MCF 10A (cell line): ENCODE results near the gene PABPC1L. TPM values are rescaled to one million over a fixed set of nuclear protein-coding genes. Genes with fewer than 3 reads are reported as not detected.

Experiments
- BruUV-seq: library from RNA; stranded (reverse); fragments of 400-500 nt; replicated peaks from 2 replicates; lab custom pipeline; 2021; lab: Mats Ljungman, UMichigan
- CTCF ChIA-PET: fragments of 300-600 bp; sonication (Branson Sonifier 250); formaldehyde crosslinking; extraction: SDS; loops from one replicate; lab custom pipeline; 2021; ENCODE audit warnings: antibody characterized with exemption, inconsistent platforms; lab: Yijun Ruan, JAX
- POLR2A ChIA-PET: fragments of 300-600, 350-650 bp; sonication (Branson Sonifier 250); formaldehyde crosslinking; extraction: SDS; loops from one replicate; lab custom pipeline; 2020; ENCODE audit warnings: antibody characterized with exemption, inconsistent platforms; lab: Yijun Ruan, JAX
- DNase-seq: peaks from one replicate; pipeline ENCODE4 v3.0.0-alpha.2; 2018; ENCODE audit not compliant: unreplicated experiment
- H3K27ac Mint-ChIP-seq: one replicate; pipeline ENCODE4 v1.8.0; 2022; ENCODE audit warnings: mild to moderate bottlenecking, low read depth, mixed read lengths; ENCODE audit not compliant: unreplicated experiment
- H3K27me3 Mint-ChIP-seq: one replicate; pipeline ENCODE4 v1.8.0; 2022; ENCODE audit warnings: mixed read lengths; ENCODE audit not compliant: insufficient read depth, unreplicated experiment
- H3K36me3 Mint-ChIP-seq: one replicate; pipeline ENCODE4 v1.8.0; 2022; ENCODE audit warnings: mild to moderate bottlenecking, moderate library complexity, mixed read lengths; ENCODE audit not compliant: insufficient read depth, unreplicated experiment
- H3K4me1 Mint-ChIP-seq: one replicate; pipeline ENCODE4 v1.8.0; 2022; ENCODE audit warnings: mixed read lengths; ENCODE audit not compliant: insufficient read depth, unreplicated experiment
- H3K4me3 Mint-ChIP-seq: one replicate; pipeline ENCODE4 v1.8.0; 2022; ENCODE audit warnings: mild to moderate bottlenecking, moderate library complexity, mixed read lengths; ENCODE audit not compliant: unreplicated experiment
- H3K9me3 Mint-ChIP-seq: one replicate; pipeline ENCODE4 v1.8.0; 2022; ENCODE audit warnings: mixed read lengths; ENCODE audit not compliant: unreplicated experiment
- CTCF ChIP-seq: fragments of 200-600 bp; IDR thresholded peaks from one replicate; pipeline ENCODE4 v1.8.0; 2022; ENCODE audit warnings: antibody characterized with exemption, mild to moderate bottlenecking; ENCODE audit not compliant: unreplicated experiment
- intact Hi-C: fragments of 100-400 bp; cut with micrococcal nuclease; formaldehyde crosslinking; loops from 2 replicates; pipeline ENCODE4 v1.14.1; 2022
- total RNA-seq: library from RNA; stranded (reverse); gene quantifications from 2 replicates; pipeline ENCODE4 v1.2.3, GENCODE V29; 2022

Gene PABPC1L
- total RNA-seq, 1 experiment from 2014 or later, result 150 TPM

DNA sequence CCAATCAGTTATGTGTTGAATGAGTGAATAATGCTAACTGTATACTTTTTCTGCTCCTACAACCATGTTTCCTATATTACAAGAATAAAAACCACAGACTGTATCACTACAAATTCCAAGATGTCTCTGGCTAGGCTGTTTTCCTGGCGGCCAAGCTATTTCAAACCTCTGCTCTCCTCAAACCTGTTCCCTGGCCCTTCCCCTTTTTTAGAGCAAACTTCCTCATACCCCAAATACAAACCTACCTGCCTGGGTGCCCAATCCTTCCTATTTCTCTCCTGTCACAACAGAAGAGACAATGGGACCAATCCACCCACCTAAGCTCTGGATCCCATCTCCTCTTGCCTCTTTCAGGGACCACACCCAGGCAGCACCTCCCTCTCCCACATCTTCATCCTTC lies 42.9 kb downstream of the PABPC1L start:
- peaks cover 89% of the 10 kb centered on the region for H3K36me3 Mint-ChIP-seq
- no peak overlapping the region for H3K4me3 Mint-ChIP-seq
- BruUV-seq, result no TSS peak
- peaks cover 10% of the 10 kb centered on the region for H3K4me1 Mint-ChIP-seq
- POLR2A ChIA-PET, result interaction anchor here (2.2 kb wide), 1 partner anchor 8 kb away, joined by 16 read pairs; the partner anchor contains the start of gene TOMM34
- no peak overlapping the region for H3K27ac Mint-ChIP-seq
- no peaks in the 10 kb centered on the region for H3K27me3 Mint-ChIP-seq
- no peaks in the 10 kb centered on the region for H3K9me3 Mint-ChIP-seq
- no peak for DNase-seq
- CTCF ChIA-PET, result interaction anchor here (1.2 to 1.5 kb wide), 3 partner anchors 10 to 91 kb away, joined by 3 to 4 read pairs (median 4); no protein-coding TSS in a partner anchor
- TF ChIP-seq CTCF, result no peak
- intact Hi-C loops, result no loop called here

DNA sequence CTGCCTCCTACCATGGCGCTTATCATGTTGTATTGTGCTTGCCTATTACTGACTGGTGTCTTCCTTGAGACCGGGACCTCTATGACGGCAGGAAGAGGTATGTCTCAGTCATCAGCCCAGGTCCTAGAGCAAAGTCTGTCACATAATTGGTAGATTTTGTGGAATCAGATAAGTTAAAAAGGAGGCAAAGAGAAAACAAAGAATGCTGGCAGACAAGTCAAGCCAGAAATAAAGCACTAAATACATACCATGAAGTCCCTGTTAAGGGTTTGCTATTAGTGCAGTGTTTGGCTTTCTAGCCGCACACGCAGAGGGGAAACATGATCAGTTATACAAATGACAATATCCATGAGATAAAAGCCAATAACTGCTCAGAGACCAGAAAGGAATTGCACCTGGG lies 44.4 kb downstream of the PABPC1L start:
- ChIA-PET POLR2A (interaction anchor here (0.6 to 1.3 kb wide), 4 partner anchors 13 to 984 kb away, joined by 3 to 4 read pairs (median 3); no protein-coding TSS in a partner anchor), CTCF (interaction anchor here (0.7 to 1.1 kb wide), 3 partner anchors 9 to 339 kb away, joined by 3 to 5 read pairs (median 3); no protein-coding TSS in a partner anchor)
- no TSS peak for BruUV-seq
- intact Hi-C loops, result no loop called here
- Mint-ChIP-seq H3K27me3 (no peaks in the 10 kb centered on the region), H3K9me3 (no peaks in the 10 kb centered on the region), H3K4me1 (peaks cover 24% of the 10 kb centered on the region), H3K27ac (no peak overlapping the region), H3K36me3 (peaks cover 86% of the 10 kb centered on the region), H3K4me3 (no peak overlapping the region)
- no peak for DNase-seq
- no peak for TF ChIP-seq CTCF

- H3K27ac Mint-ChIP-seq, result no peak overlapping the region
These were observed 45.4 kb downstream of the PABPC1L start for GRCh38 chr20:44955270-44955669.

GRCh38 chr20:44956410-44956809 lies 46.5 kb downstream of the PABPC1L start:
- Mint-ChIP-seq H3K27me3 (no peaks in the 10 kb centered on the region), H3K9me3 (no peaks in the 10 kb centered on the region), H3K4me3 (no peak overlapping the region), H3K36me3 (peaks cover 67% of the 10 kb centered on the region), H3K4me1 (peaks cover 42% of the 10 kb centered on the region), H3K27ac (peak overlapping the region; percentile 24)
- DNase-seq, result no peak
- BruUV-seq, result no TSS peak
- intact Hi-C loops, result no loop called here
- ChIA-PET CTCF (interaction anchor here (1.5 kb wide), 1 partner anchor 139 kb away, joined by 3 read pairs; no protein-coding TSS in a partner anchor), POLR2A (interaction anchor here (1.0 to 4.4 kb wide), 3 partner anchors 11 to 68 kb away, joined by 4 to 18 read pairs (median 5); partner anchors contain the start of gene STK4)
- no peak for TF ChIP-seq CTCF

More at GRCh38 chr20:44955270-44955669, 45.4 kb downstream of the PABPC1L start:
- POLR2A ChIA-PET, result interaction anchor here (0.9 to 1.1 kb wide), 2 partner anchors 13 to 151 kb away, joined by 3 read pairs; no protein-coding TSS in a partner anchor
- no peak for DNase-seq
- no peak for TF ChIP-seq CTCF
- no peak overlapping the region for H3K4me3 Mint-ChIP-seq
- CTCF ChIA-PET, result no interaction called here
- intact Hi-C loops, result no loop called here
- H3K4me1 Mint-ChIP-seq, result peaks cover 31% of the 10 kb centered on the region
- H3K27me3 Mint-ChIP-seq, result no peaks in the 10 kb centered on the region
- no TSS peak for BruUV-seq
- peaks cover 78% of the 10 kb centered on the region for H3K36me3 Mint-ChIP-seq
- no peaks in the 10 kb centered on the region for H3K9me3 Mint-ChIP-seq
